Epithelial cell of esophagus (primary cell): Measurements from ENCODE around the gene TSC2.

Source experiments
- DNase-seq: peaks from one replicate; pipeline ENCODE4 v3.0.0; 2010; ENCODE audit warnings: low read depth
- H3K4me3 ChIP-seq: 2 replicates; pipeline ENCODE4 v1.5.1; 2011; ENCODE audit warnings: mild to moderate bottlenecking, low read length, control low read depth
- CTCF ChIP-seq: IDR thresholded peaks from 2 replicates; pipeline ENCODE4 v1.5.1; 2011; ENCODE audit warnings: low read depth, mild to moderate bottlenecking, low read length, control low read depth, inconsistent platforms; ENCODE audit not compliant: insufficient read depth; ENCODE audit errors: missing control alignments

The TSC2 gene

GRCh38 chr16:2037115-2037514 is 10.7 kb upstream of the TSC2 start:
- DNase-seq: no peak
- H3K4me3 ChIP-seq: no peak overlapping the region
- no peak for TF ChIP-seq CTCF

- no peak overlapping the region for H3K4me3 ChIP-seq
- DNase-seq: no peak
- no peak for TF ChIP-seq CTCF
These were observed 10.0 kb upstream of the TSC2 start for GRCh38 chr16:2037647-2038381.

- no peak overlapping the region for H3K4me3 ChIP-seq
- TF ChIP-seq CTCF: no peak
- DNase-seq: no peak
These were observed 9.2 kb upstream of the TSC2 start for GRCh38 chr16:2038382-2039231.

GRCh38 chr16:2039274-2040031 is 8.3 kb upstream of the TSC2 start:
- DNase-seq: peak; percentile 43

GRCh38 chr16:2040041-2040786 is 7.6 kb upstream of the TSC2 start:
- no peak for DNase-seq
- no peak for TF ChIP-seq CTCF
- no peak overlapping the region for H3K4me3 ChIP-seq

More at GRCh38 chr16:2039274-2040031, 8.3 kb upstream of the TSC2 start:
- no peak overlapping the region for H3K4me3 ChIP-seq
- TF ChIP-seq CTCF: no peak

- no peak for TF ChIP-seq CTCF
- no peak overlapping the region for H3K4me3 ChIP-seq
- DNase-seq: peak; percentile 75
These were observed 6.8 kb upstream of the TSC2 start for GRCh38 chr16:2040787-2041522.
